Mononuclear cell (primary cell): Measurements from ENCODE around the gene PRKCA. TPM values are rescaled to one million over a fixed set of nuclear protein-coding genes. Genes with fewer than 3 reads are reported as not detected.

ENCODE experiments used
- H3K27me3 ChIP-seq: 2 replicates; pipeline ENCODE4 v1.6.0; 2011; ENCODE audit warnings: low read length, control low read depth; ENCODE audit not compliant: insufficient read depth
- H3K4me1 ChIP-seq: 2 replicates; pipeline ENCODE4 v1.5.1; 2011; ENCODE audit warnings: mild to moderate bottlenecking, low read length, control low read depth; ENCODE audit not compliant: insufficient read depth
- H3K4me3 ChIP-seq: 2 replicates; pipeline ENCODE4 v1.5.1; 2011; ENCODE audit warnings: mild to moderate bottlenecking, low read length, moderate library complexity
- H3K9me3 ChIP-seq: 2 replicates; pipeline ENCODE4 v1.5.1; 2011; ENCODE audit warnings: low read depth, mild to moderate bottlenecking, control low read depth, low read length
- total RNA-seq: library from RNA; depleted of rRNA; stranded (reverse); fragments of >200 nt; gene quantifications from one replicate; pipeline ENCODE4 v1.2.3, GENCODE V29; 2012

PRKCA gene
- total RNA-seq, 1 donor = 35.6 TPM

DNA sequence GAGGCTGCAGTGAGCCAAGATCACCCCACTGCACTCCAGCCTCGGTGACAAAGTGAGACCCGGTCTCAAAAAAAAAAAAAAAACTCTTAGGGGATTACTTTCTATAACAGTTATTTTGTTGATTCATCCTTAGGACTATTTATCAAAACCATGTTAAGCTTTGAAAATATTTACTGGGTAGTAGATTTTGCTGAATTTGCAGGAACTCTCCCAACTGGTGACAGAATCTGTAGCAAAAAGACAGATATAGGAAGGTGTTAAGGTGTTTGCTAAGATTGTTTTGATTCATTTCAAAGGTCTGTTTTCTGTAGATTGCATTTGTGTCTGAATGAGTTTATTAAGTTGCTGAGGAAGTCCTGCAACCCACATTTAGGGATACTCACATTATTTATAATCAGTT is 192.6 kb downstream of the PRKCA start:
- no peaks in the 10 kb centered on the region for H3K27me3 ChIP-seq

DNA sequence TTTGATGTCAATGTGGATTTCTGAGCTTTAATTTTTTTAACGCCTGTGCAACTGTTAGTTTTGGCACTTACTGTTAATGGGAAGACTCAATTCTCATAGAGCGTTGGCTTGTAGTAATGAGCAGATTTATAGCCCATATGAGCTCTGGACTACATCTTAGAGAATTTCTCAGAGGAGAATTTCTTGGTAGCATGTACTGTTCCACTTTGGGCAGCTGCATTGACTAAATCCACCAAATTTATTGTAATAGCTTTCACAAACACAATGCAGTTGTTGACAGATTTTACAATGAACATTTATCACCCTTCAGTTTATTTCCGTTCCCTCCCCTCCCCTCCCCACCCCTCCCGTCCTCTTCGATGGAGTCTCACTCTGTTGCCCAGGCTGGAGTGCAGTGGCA is 193.9 kb downstream of the PRKCA start:
- Histone ChIP-seq H3K4me3 (no peak overlapping the region), H3K9me3 (no peaks in the 10 kb centered on the region), H3K4me1 (peaks cover 20% of the 10 kb centered on the region), H3K27me3 (no peaks in the 10 kb centered on the region)

More for the DNA sequence above, 192.6 kb downstream of the PRKCA start:
- H3K4me1 ChIP-seq = peaks cover 20% of the 10 kb centered on the region
- H3K4me3 ChIP-seq = no peak overlapping the region
- H3K9me3 ChIP-seq = no peaks in the 10 kb centered on the region

DNA sequence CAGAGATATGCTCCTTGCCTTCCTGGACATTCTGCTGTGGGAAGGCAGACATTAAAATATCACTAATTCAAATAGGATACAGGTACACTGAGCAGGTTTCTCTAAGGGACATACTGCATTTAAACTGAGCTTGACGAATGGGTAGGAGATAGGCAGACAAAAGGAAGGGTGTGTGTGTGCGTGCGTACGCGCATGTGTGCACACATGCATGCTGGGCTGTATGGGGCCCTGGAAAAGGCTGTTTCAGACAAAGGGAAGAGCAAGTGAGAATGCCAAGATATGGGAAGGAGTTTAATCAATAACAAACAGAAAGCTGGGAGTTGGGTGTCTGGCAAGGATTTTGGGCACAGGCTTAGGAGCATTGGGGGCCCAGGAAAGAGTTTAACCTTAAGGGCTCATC is 196.2 kb downstream of the PRKCA start:
- Histone ChIP-seq H3K4me3 (no peak overlapping the region), H3K9me3 (no peaks in the 10 kb centered on the region), H3K4me1 (peaks cover 12% of the 10 kb centered on the region), H3K27me3 (no peaks in the 10 kb centered on the region)

DNA sequence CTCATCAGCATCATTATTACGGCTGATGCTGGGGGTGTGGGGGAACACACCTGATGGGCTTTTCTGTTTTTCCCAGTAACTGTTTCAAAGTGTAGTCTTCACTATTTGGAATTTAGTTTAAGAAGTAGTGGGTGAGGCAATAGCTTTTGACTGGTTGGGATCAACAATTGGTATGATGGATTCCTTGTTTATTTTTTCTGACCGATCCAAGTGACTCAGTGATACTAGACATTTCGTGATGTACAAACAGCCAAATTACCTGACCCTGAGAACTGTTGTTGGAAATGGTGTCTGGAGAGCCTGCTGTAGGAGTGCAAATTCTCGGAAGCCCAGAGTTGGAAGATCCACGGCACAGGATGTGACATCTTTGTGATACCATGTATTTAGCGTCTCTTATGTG is 204.2 kb downstream of the PRKCA start:
- Histone ChIP-seq H3K4me3 (no peak overlapping the region), H3K4me1 (peaks cover 15% of the 10 kb centered on the region), H3K9me3 (no peaks in the 10 kb centered on the region), H3K27me3 (no peaks in the 10 kb centered on the region)

DNA sequence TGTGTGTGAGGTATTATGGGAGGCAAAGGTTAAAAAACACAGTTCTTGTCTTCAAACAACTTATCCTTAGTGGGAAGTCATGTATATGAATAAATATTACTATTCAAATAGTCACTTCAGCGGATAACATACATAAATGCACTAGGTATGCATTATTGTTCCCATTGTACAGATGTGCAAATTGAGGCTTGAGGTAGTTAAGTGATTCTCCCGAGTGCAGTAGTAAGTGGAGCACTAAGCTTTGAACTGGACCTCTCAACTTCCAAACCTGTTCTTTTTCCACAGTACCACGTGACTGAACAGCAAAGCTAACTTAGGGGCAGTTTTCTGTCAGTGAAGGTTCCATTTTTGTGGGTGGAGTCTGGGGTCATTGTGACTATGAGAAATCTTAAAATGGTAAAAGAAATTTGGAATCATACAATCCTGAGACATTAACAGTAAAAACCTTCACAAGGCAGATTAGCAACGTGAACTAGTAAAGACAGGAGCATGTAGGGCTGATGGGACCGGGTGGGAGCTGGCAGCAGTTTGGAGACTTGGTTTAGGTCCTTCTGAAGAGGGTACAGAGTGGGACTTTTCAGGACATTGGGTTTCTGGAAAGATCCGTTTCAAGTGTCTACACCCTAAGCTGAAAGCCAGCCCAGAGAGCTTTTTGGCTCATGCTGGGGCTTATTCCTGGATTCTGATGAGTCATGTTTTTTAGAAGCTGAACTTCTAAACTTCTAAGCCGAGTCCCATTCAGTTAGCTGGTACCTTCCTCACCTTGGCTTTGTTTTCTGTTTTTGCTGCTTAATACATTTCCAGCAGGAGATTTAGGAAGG is 204.9 kb downstream of the PRKCA start:
- Histone ChIP-seq H3K4me3 (no peak overlapping the region), H3K27me3 (no peaks in the 10 kb centered on the region), H3K9me3 (no peaks in the 10 kb centered on the region), H3K4me1 (peaks cover 15% of the 10 kb centered on the region)

DNA sequence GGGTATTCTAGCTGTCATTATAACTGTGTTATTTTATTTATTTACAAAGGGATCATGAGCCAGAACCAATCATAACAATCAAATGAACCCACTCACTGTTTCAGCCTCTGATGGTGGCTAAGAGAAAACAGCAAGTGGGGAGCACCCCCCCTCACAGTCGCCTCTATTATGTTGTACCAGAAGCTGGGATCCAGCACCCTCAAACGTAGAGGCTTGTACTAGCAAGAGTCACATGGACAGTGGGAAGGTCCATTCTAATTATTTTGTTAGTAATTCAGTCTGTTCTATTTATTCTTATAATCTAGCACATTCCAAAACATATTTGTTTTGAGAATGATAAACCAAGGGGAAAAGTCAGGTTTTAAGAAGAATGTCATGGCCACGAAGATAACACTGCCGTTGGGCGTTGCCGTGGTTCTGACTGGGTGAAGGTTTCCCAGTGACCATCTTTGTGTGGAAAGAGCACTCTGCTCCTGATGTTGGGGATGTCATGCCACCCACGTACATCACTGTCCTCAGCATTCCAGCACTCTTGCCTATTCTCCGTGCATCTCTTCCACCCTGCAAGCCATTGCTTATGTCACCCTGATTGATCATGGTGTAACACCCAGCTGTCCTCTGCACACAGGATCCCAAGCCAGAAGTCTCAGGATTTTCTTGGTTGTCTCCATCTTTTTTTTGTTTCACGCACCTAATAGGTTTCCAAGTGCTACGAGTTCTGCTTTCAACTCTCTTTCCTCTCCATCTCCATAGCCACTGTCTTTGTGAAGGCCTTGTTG is 205.8 kb downstream of the PRKCA start:
- H3K4me3 ChIP-seq = no peak overlapping the region
- H3K4me1 ChIP-seq = peaks cover 15% of the 10 kb centered on the region
- no peaks in the 10 kb centered on the region for H3K27me3 ChIP-seq
- no peaks in the 10 kb centered on the region for H3K9me3 ChIP-seq

DNA sequence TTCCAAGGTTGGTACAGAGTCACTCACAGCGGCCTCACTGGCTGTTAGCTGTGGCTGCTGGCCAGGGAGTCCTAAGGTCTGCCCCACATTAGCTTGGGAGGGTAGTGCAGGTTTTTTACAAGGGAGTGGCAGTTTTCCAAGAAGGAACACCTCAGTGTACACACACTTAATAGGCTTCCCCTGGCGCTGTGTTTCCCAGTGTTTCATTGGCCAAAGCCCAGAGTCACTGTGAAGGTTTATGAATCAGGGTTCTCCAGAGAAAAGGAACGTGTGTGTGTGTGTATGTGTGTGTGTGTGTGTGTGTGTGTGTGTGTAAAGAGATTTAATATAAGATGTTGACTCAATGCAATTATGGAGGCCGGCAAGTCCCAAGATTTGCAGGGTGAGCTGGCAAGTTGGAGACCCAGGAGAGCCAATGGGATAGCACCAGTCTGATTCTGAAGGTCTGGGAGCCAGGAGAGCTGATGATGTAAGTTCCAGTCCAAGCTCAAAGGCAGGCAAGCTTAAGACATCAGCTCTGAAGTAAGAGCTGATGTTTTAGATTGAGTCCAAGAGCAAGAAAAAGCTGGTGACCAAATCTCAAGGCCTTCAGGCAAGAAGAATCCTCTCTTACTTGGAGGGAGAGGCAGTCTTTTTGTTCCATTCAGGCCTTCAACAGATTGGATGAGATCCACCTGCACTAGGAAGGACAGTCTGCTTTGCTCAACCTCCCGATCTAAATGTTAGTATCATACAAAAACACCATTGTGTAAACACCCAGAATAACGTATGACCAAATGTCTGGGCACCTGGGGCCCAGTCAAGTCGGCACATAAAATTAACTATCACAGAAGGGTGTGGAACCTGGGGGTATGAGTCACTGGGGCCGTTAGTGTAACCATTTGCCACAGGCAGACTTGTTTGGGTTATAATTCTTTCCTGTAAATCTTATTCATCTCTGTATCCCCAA is 206.8 kb downstream of the PRKCA start:
- Histone ChIP-seq H3K4me3 (no peak overlapping the region), H3K9me3 (no peaks in the 10 kb centered on the region), H3K27me3 (no peaks in the 10 kb centered on the region), H3K4me1 (peaks cover 15% of the 10 kb centered on the region)

DNA sequence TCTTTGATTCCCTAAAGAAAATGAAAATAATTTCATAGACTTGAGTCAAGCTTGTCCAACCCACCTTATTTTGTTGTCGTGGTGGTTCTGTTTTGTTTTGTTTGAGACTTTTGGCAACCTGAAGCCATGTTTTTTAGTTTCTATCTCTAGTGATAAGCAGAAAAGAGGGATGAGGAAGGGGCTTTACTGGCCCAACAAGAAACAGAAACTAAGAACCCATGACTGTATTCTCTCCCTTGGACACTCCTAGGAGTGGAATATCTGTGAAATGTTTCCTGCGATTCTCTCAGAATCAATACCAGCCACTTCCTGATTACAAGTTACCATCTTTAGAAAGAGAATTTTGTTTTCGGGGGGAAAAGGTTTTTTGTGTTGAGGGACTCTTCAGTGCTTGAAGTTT is 207.5 kb downstream of the PRKCA start:
- H3K9me3 ChIP-seq = no peaks in the 10 kb centered on the region
- no peaks in the 10 kb centered on the region for H3K27me3 ChIP-seq
- H3K4me1 ChIP-seq = peaks cover 15% of the 10 kb centered on the region
- no peak overlapping the region for H3K4me3 ChIP-seq

DNA sequence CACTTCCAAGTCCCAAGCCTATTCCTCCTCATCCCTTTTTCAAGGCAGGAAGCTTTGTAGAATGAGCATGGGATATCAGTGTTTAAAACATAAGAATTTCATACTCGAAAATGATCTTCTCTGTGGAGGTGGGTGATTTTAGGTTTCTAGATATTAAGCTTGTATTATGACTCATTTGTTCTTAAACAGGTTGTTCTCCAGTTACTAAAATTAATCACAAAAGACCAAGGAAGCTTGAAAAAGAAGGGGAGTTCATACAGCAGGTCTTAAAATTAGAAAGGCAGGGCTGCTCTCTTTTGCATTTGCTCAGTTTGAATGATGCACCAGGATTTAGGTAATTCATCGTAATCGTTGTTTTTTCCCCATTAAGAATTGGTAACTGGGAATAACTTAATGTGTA is 208.7 kb downstream of the PRKCA start:
- Histone ChIP-seq H3K4me1 (peaks cover 15% of the 10 kb centered on the region), H3K9me3 (no peaks in the 10 kb centered on the region), H3K27me3 (no peaks in the 10 kb centered on the region), H3K4me3 (no peak overlapping the region)

DNA sequence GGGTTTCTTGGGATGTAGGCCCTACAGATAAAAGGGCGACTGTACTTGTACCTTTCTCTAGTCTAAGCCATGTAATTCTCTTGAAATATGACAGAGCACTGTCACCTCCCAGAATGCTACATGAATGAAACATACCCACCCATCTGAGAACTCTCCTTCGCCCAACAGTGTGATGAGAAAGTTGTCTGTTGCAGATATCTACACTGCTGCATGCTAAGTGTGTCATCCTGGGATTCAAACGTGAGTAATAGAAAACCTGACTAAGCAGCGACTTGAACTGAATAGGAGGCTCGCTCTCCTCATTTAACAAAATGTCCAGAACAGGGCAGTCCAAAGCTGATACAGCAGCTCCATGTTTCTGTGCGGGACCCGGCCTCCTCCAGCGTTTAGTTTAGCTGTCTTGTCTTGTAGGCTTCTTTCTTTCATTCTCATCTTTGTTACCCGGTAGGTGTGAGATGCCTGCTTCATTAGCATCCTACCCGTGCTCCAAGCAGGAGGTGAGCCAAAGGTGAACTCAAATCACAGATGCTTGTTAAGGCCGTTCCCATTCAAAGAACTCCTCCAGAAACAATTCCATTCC is 211.9 kb downstream of the PRKCA start:
- no peak overlapping the region for H3K4me3 ChIP-seq
- H3K27me3 ChIP-seq = no peaks in the 10 kb centered on the region
- peaks cover 4% of the 10 kb centered on the region for H3K4me1 ChIP-seq
- H3K9me3 ChIP-seq = no peaks in the 10 kb centered on the region

DNA sequence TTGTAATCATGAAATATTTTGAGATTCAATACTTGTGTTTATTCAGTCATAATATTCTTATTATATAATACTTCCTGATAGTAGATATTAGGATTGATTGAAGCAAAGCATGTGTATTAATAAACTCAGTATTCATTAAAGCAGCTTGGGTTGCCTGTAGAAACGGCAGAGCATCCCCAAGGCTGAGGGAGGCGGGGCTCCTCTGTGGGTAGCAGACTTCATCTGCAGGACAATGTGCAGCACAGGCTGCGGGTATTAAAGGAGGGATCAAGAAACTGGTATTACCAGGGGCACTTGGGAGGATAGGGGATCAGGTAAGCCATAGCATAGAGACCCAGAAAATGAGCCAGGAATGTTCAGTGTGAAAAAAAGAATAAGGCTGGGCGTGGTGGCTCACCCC is 213.6 kb downstream of the PRKCA start:
- H3K9me3 ChIP-seq = no peaks in the 10 kb centered on the region
- H3K4me1 ChIP-seq = no peaks in the 10 kb centered on the region
- no peak overlapping the region for H3K4me3 ChIP-seq
- no peaks in the 10 kb centered on the region for H3K27me3 ChIP-seq

DNA sequence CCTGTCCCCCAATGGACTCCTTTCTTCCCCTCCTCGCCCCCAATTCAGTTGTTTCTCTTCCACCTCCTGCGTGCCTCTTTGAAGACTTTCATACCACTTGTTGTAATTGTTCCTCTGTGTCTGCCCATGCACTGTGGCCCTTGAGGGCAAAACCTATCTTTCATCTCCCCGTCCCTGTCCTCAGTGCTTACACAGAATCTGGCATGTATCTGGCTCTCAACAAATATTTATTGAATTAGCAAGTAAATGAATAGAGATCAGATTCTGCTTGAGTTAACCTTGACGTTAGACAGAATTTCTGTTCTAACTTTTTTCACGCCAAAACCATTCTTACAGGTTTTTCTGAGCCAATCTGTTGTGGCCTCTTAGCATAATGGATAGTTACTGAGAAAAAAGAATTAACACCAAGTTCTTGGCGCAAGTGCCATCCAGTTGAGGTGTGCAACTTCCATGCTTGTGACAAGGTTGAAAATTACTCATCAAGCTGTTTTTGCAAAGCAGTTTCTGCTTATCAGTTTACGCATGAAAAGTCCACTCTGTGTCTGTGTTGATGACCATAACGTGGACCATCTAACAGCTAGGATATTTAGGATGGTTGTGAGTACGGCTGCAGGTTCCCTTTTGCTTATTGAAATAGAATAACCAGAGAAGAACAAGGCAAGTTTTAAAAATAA is 215.1 kb downstream of the PRKCA start:
- no peak overlapping the region for H3K4me3 ChIP-seq
- no peaks in the 10 kb centered on the region for H3K27me3 ChIP-seq
- H3K4me1 ChIP-seq = no peaks in the 10 kb centered on the region
- H3K9me3 ChIP-seq = no peaks in the 10 kb centered on the region

DNA sequence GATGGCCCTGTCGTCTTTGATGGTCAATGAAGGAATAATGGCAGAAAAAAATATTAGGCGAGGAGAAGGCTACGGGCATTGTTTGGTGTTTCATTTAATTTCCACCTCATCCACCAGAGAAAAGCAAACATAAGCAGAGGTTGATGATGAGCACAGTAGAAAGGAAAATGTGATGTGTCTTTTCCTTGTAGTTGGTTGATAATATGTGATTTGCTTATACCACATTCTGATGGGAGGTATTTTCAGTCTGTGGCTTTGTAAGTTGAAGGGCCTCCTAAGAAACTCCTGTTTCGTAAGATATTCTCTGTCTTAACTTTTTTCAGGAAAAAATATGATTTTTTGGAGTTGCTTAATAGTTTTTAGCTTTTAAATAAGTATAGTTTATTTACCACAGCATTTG is 215.7 kb downstream of the PRKCA start:
- Histone ChIP-seq H3K4me1 (no peaks in the 10 kb centered on the region), H3K9me3 (no peaks in the 10 kb centered on the region), H3K4me3 (no peak overlapping the region), H3K27me3 (no peaks in the 10 kb centered on the region)

DNA sequence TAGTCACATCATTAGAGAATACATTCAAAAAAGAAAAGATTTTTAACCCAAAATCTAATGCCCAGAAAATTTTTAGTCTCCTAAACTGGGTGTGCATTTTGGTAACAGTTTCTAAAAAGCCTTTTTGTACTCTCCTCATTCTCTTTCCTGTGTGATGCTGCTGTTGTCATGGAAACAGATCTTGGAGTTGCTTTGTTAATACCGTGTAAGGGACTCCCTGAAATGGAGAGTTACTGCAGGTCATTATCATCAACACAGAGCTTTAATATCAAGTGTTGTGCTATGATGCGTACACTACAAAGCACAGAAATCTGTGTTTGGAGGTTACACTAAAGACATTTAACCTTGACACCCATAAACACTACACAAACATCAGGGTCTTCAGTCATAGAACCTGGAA is 216.3 kb downstream of the PRKCA start:
- no peaks in the 10 kb centered on the region for H3K9me3 ChIP-seq
- H3K4me3 ChIP-seq = no peak overlapping the region
- no peaks in the 10 kb centered on the region for H3K27me3 ChIP-seq
- H3K4me1 ChIP-seq = no peaks in the 10 kb centered on the region
